Upper lobe of left lung (tissue), 4 donors: ENCODE measurements around the gene PRKG1.

Experiments
- POLR2A ChIP-seq, 4 donors: fragments of 450-650 bp; IDR thresholded peaks; one replicate each; pipeline ENCODE4 v1.5.1; 2016 to 2017; ENCODE audit warnings: antibody characterized with exemption in 4 of 4, mild to moderate bottlenecking in 2 of 4
- POLR2AphosphoS5 ChIP-seq, 2 donors: sonication (generic); formaldehyde crosslinking; IDR thresholded peaks; one replicate each; pipeline ENCODE4 v1.5.1; 2017; ENCODE audit warnings: antibody characterized with exemption in 2 of 2
- TF ChIP-seq, protein P1 (sequence below), 6 experiments: fragments of 450-650 bp in 4 of 6; fragments of 200-600 bp in 2 of 6; sonication (generic) in 2 of 6; IDR thresholded peaks; one replicate each; pipeline ENCODE4 v1.5.1; 2016 to 2019; ENCODE audit warnings: antibody characterized with exemption in 6 of 6

DNA sequence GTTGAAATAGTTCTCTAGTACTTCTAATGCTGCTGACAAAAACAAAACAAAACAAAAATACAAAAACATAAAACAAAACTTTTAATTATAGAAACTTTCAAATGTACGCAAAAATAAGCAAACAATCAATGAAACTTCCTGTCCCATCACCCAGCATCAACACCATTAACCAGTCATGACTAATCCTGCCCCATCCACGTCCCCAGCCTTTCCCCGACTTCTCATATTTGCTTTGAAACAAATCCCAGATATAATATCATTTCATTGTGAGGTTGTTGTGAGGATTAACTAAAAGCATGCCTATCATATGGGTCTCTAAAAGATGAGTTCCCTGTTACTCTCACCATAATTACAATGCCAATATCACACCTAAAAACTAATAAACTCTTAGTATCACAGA, 569.4 kb downstream of the PRKG1 start:
- TF ChIP-seq, protein P1, sequence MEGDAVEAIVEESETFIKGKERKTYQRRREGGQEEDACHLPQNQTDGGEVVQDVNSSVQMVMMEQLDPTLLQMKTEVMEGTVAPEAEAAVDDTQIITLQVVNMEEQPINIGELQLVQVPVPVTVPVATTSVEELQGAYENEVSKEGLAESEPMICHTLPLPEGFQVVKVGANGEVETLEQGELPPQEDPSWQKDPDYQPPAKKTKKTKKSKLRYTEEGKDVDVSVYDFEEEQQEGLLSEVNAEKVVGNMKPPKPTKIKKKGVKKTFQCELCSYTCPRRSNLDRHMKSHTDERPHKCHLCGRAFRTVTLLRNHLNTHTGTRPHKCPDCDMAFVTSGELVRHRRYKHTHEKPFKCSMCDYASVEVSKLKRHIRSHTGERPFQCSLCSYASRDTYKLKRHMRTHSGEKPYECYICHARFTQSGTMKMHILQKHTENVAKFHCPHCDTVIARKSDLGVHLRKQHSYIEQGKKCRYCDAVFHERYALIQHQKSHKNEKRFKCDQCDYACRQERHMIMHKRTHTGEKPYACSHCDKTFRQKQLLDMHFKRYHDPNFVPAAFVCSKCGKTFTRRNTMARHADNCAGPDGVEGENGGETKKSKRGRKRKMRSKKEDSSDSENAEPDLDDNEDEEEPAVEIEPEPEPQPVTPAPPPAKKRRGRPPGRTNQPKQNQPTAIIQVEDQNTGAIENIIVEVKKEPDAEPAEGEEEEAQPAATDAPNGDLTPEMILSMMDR (IDR thresholded peaks at IDR 0.05) = no peak
- TF ChIP-seq POLR2AphosphoS5 (IDR thresholded peaks at IDR 0.05) = no peak
- TF ChIP-seq POLR2A (IDR thresholded peaks at IDR 0.05) = no peak
